ENCODE data around the gene NPAS3.

Gene NPAS3

DNA sequence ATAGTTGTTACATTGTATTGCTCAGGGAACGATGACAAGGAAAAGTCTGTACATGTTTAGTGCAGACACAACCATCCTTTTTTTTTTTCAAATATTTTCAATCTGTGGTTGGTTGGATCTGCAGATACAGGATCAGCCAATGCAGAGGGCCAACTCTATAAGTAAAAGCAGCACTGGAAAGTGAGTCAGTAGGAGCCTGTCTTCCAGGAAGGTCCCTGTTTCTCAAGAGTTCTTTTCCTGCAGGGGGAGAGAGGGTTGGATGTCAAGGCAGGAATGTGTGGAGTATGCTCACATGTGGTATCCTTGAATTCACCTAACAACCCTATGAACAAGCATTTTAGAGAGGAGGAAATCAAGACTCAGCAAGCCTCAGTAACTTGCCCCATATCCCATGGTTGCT is 409.1 kb downstream of the NPAS3 start:
- no peak for DNase-seq

DNA sequence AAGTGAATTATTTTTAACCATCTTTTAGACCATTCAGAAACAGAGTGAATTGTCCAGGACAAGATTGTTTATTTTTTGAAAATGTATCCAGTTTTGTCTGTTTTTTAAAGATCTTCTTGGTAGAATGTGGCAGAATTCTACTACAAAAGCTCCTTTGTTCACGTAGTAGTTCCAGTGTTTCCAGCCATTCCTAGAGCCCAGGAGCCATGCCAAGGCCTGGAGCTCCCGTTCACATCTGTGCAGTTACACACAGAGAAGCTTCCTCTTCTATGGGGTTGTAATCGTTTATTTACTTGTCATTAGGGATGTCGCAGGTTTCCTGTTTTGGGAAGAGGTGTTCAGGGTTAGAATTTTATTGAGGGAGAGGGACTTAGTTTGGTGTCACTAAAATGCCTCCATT is 409.8 kb downstream of the NPAS3 start:
- DNase-seq, result no peak

DNA sequence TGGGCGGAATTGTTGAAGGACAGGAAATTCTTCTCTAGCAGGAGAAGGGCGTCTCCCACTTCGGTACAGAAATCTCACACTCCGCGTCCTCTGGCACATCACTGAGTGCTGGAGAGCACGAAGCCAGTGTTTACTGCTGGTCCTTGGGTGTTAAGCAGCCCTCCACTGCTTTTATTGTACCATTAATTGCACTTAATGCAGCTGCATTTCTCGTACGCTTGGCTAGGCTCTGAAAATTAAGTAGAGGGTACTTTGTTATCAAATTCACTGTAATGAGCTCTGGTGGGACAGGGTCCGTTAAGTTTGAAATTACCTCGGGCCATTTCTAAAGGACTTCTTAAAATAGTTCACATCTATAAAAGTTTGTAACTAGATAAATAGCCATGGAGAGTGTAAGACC is 411.2 kb downstream of the NPAS3 start:
- no peak for DNase-seq

DNA sequence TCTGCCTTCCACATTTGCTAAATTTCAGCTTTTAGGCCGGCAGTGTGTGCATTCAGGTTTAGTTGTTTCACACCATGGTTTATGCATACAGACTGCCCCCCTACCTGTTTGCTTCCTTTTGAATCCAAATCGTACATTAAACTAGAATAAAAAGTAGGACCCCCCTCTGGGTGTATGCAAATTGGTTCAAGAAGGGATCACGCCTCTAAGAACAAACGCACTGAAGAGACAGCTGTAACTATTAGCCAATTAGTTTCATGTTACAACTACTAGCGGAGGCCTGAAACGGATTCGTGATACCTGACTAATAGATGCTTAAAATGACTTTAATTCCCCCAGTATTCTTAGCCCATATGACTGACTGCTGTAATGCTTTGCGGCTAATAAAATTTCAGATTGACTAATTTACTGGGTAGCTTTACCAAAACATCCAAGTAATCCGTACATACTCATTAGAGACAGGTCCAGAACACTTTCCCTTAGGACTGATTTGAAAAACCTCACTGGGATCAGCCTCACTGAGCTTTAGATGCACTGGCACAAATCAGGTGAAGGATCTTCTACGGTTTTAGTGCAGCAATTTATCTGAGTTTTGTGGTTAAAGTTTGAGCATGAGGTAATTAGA is 411.8 kb downstream of the NPAS3 start:
- no peak for DNase-seq

DNA sequence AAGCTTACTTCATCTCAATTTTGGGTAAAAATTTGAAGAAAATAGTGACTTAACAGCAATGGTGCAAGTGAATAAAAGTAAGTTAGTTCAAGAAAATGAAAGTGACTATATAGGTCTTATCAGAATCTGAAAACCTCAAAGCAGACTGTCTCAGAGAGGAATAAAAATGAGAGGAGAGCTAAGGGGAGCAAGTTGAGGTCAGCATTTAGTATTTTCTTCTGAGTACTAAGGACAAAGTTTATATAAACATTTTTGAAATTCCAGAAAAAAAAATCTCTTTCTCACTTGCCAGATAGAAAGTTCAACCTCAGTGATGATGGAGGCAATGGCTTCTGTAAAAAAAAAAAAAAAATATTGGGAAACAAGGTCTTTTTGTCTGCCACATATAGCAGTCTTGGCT is 414.1 kb downstream of the NPAS3 start:
- no peak for DNase-seq

DNA sequence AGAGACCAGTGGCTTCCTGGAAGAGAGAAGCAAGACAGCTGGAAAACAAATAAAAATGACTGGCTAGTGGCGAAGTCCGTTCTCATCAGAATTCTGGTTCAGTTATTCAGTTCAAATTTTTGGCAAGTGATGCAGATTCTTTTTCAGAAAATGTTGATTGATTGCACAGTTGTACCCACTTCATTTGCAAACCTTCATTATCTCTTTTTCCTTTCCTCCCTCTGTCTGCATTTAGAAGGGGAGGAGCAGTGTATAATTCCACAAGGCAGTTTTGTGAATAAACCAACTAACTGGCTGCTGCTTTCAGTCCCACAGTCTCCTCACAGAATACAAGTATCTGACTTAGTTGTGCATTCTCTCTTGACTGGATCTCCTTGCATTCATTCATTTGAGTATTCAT is 417.5 kb downstream of the NPAS3 start:
- no peak for DNase-seq

DNA sequence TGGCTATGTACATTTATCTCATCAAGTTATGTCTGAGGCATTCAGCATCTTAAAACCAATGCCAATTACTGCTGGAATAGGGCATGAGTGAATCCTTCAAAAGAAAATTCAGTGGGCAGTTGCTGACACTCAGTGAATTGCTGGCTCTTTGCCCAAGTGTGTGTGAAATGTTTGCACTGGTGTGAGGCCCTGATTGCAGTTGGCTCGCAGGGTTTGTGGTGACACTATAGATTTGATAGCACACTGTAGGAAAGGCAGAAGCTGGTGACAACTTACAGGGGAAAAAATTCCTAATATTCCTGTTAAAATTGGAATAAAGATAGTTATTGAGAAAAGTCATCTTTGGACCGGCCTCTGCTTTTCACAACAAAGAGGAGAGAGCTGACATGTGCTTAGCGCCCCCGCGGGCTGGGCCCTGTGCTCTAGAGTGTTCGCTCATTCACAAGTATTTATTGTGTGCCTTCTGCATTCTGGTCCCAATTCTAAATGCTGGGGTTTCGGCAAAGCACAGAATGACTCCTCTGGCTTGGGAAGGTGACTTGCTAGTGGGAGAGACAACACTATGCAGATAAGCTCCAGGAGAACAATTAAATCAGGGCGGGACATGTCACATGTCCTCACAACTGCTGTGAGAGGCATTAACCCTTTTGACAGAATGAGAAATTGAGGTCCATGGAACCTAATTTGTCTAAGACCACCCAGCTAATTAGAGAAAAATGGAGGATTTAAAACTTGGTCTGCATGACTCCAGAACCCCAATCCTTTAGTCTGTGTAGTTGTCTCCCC is 418.7 kb downstream of the NPAS3 start:
- DNase-seq, result peak; percentile 50

DNA sequence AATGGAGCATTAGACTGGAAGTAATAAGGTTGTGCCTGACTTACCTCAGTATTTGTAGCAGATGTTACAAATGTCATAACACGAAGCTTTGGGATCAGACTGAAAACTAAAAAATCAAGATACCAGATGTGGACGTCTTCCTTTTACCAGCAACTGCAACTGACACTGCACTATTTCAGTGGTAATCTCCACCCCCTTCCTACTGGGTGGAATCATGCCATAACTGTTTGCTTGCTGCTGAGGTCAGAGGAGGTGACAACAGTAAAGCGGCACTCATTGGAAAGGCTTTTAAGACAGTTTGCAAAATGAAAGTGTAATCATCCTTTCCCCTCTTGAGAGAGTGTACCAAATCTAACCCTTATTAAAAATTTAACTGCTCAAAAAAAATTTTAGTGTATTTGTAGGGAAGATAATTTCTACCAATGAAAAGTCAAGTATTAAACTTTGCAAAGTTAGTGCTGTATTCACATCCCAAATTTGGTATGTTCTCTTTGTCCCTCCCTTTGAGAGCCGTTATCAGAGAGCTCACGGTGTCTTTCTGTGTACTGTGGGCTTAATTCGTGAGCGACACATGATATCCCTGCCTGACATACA is 420.7 kb downstream of the NPAS3 start:
- DNase-seq, result no peak

DNA sequence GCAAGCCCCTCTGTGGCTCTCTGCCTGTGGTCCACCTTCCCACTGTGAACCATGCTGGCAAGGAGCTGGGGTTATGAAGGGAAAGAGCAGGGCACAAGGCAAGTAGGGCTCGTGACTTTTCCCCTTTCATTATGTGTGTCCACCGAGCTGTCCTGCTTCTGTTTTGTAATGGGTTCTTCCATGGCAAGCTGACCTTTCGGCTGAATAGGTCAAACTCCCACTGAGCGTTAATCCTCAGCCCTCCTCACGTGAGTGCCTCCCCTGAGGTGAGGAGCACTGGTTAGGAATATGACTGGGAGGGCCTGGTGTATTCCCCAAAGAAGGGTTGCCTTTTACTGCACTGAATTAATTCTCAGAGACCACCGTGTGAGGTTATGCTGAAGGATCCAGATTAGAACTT is 424.3 kb downstream of the NPAS3 start:
- no peak for DNase-seq

DNA sequence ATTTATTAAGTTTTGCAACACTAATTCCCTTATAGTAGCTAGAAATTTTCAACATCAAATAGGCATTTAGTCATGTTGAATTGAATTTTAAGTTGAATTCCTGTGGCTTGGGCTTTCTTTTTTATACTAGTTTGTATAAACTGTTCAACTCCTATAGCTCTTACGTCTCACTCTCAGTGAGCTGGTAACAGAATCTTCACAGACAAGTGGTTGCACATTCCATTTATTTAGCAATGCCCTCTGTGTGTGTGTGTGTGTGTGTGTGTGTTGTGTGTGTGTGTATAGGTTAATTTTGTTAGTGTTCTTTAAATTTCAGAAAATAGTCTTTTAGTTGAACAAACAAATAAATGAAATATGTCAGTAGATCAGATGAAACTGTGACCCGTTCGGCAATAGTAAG is 425.0 kb downstream of the NPAS3 start:
- no peak for DNase-seq

DNA sequence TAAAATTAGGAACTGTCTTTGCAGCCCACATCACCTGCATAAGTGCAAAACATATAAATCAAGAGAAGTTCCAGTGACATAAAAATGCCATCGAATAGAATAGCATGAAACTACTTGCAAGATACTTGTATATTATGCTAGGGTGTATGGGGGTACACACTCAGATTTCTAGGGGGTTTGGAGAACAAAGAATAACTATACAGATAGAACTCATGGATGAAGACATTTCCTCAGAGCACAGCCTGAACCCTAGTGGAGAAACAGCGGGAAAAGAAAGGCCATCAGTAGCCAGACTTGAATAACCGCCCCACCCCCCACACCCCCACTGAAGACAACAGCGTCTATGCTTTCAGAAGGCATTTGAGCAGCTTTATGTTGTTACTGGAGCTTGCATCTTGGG is 425.8 kb downstream of the NPAS3 start:
- DNase-seq, result no peak

DNA sequence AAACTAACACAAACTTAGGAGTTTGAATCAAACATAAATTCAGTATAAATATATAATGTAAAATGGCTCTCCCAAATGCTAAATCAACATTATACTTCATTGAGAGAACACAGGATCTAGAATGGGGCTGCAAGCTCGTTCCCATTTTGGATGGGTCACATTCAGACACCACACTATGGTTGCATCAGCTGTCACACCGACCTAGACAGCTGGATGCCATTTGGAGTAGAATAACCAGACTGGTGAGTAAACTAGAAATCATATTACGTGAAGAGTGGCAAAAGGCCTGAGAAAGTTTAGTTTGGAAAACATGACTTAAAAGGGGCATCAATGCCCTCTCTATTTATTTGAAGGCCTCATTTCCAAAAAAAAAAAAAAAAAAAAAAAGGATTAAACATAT is 430.4 kb downstream of the NPAS3 start:
- no peak for DNase-seq

DNA sequence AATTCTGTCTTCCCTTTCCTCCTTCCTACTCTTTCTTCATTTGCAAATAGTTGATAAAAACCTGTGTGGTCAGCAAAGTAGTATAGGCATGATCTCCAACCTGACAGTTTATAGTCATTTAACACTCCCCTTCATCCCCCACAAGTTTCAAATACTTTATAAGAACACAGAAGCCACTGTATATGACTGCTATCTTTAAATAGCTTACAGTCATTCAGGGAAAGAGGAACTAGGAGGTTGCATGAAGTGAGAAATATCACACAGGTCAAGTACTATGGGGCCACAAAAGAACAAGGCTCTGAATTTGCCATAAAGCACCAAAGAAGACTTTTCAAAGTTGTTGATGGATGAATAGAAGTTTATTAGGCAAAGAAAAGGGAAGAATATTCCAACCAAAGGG is 431.3 kb downstream of the NPAS3 start:
- no peak for DNase-seq

DNA sequence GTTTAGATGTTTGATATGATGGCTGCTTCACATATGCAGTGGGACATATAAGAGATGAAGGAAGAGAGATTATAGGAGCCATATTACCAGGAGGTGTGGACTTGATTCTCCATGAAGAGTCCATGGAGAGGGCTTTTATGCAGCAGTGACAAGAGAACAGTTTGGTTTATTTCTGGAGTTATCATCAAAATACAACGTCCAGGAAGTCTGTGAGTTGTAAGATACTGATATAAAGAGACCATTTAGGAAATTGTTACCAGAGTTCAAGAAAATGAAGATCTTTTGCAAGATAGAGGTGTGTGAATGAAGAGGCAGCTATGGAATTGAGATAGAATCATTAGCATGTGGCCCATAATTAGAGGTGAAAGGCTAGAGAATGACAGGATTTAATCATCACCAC is 431.7 kb downstream of the NPAS3 start:
- DNase-seq, result no peak

DNA sequence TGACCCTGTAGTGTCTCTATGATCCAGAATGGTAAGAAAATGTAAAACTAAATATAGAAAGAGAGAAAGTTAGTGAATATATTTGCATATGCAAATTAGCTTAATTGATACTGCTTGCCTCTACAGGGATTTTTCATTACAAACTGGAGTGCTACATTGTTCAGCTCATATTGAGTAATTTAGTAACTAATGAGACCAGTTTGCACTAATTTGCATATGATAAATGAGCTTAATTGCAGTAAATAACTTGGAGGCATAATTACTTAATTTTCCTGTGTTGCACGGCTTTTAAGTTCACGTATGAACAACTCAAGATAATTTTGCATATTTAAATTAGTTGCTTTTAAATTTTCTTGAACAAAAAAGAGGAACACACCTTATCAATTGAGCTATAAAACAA is 436.5 kb downstream of the NPAS3 start:
- no peak for DNase-seq

DNA sequence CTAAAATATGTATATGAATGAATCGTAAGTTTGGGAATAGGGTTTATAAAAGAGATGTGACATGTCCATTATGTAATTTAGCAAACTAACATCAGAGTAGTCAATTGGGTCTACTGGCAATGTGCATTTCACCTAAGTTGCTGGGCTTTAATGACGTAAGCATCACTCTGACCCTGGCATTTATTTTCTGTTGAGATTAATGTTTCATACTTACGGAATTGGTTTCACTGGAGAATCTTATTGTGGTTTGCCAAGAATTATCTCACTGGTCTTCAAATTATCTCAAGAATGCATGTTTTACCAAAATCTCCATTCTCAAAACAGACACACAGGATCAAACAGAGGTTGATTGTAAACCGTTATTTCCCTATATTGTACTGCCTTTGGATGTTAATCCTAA is 437.1 kb downstream of the NPAS3 start:
- no peak for DNase-seq

DNA sequence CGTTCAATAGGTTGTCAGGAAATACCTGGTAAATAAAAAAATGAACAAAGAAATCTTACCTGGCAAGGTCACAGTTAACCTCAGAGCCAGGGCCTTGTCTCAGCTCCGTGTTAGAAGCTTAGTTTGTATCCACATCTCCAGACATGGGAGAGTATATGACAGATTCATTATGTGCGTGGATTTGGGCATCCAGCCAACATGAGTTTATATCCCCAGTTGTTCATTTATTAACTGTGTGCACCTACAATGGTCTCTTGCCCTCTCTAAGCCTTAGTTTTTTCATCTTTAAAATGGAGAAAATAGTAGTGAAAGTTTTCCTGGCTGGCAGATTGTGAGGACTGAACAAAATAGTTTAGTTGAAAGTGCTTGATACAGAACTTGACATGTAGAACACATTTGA is 437.8 kb downstream of the NPAS3 start:
- DNase-seq, result no peak

DNA sequence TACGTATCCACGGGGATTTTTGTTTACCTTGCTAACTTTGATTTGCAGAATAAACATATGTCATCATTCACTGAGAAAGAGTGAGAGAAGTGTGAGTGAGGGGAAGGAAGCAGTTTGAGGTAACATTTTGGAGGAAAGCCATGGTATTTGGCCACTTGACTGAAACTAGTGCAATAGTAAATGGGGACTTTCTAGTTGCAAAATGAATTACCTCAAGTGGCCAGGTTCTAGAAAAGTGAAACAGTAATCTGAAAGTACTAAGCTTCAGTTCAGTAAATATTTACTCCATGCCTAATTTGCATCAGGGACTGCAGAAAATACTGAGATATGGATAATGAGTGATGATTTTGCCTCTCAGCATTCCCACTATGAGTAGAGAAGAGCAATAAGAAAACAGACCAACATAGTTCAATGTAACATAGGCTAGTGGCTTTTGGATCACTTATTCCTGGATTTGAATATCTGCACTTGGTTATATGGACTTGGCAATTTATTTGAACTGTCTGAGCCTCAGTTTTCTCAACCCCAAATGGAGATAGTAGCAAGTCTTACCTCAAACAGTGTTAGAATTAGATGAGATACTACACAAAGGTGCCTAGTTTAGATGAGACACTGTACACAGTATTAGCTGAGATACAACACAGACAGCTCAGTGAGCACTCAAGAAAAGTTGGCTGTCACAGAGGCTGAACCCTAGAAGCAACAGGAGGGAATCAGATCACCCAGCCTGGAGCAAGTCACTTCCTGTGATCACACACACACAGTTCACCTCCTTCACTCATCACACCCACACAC is 439.1 kb downstream of the NPAS3 start:
- no peak for DNase-seq

DNA sequence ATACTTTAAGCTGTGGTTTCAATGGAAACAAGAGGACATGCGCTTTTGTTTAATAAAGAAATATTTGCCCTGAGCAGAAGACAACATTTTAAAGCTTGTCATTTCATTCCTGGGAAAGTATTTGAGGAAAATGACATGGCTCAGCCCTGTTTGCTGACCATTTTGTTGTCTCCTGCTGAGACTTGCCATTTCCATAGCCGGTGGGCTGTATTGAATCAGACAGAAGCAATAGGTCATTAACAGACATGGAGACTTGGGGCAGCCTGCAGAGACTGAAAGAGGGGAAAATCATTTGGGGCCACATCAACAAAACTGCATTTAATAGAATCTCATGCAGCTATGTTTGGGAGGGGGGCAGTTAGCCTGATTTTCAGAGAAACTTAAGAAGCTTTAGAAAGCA is 443.0 kb downstream of the NPAS3 start:
- DNase-seq, result no peak

DNA sequence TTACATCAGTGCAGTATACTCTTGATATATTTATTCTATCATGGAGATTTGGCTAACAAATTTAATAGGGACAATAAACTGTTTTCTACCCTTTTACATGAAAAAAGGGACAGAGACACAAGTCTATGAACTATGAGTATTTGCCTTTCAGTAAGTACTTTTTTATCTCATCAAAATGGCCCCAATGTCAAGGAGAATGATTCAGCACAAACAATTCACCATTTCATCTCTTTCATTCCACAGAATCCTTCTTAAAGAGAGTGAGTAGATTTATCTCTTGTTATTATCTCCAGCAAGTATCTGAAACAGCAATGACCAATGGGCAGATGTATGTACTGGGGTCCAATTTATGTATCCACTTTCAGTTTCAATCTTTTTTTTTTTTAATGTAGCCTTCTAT is 447.5 kb downstream of the NPAS3 start:
- no peak for DNase-seq

DNA sequence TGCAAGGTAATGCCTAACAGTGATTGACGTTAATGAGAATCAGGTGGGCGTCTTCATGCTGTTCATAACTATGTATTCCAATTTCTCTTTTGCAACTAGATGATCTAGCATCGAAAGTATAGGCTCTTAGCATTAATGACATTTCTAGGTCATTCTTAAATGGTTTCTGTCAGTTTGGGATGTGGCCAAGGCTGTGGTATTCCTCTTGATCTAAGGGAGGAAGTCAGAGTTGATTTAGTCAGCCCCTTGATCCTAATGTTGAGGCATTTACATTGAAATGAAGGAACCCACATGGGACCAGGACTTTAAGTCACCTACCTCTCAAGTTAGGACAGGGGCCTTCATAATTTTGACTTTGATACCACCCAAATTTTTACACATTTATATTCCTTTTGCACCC is 448.1 kb downstream of the NPAS3 start:
- no peak for DNase-seq

DNA sequence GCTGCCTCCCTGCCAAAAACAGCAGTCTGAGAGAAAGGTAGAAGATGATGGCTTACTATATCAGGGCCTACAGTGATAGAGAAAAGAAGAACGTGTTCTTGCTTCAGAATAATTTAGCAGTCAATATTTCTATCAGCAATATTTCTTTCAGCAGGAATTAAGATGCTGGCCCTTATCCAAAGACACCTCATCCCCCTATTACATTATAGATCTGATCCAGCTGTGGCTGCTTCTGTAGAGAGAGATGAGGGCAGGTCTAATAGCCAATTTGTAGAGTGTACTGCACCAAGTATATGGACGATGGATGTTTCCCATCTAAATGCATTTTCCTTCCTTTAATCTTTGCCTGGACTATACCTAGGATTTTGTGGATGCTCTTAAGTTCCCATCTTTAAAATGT is 451.7 kb downstream of the NPAS3 start:
- DNase-seq, result no peak

DNA sequence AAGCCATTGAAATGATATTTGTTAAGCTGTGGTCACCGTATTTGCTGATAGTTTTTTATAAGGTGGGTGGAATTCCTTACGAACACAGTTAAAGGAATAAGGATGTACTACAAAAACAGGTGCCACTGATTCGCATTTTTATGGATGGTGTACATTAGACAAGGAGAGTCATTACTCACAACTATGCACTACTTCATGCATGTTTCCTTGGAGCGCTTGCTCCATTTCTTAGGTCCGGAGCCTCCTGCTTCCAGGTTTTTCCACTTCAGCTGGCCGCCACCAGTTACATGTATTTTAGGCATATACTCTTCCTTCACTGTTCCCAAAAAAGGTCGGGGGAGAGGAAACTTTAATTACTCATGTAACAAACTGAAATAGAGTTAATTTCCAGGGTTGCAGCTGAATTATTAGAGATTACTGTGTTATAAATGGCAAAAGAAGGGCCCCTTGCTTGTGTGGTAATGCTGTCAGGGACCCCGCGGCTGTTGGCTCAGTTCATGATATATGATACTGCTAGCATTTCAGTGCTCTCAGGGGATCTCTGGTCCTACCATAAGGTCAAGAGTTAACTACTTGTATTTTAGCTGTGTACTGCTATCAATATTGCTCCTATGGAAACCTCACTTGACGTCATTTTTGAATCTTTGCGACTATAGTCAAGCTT is 454.7 kb downstream of the NPAS3 start:
- no peak for DNase-seq
